ENCODE results near the gene RAC3. TPM values are rescaled to one million over a fixed set of nuclear protein-coding genes. Genes with fewer than 3 reads are reported as not detected.

Gene RAC3
- total and polyA plus RNA-seq, 2 of the 8 experiments (the other 6 are each of a cell fraction or from before 2014, with no cell fraction given): 177 to 299 TPM

DNA sequence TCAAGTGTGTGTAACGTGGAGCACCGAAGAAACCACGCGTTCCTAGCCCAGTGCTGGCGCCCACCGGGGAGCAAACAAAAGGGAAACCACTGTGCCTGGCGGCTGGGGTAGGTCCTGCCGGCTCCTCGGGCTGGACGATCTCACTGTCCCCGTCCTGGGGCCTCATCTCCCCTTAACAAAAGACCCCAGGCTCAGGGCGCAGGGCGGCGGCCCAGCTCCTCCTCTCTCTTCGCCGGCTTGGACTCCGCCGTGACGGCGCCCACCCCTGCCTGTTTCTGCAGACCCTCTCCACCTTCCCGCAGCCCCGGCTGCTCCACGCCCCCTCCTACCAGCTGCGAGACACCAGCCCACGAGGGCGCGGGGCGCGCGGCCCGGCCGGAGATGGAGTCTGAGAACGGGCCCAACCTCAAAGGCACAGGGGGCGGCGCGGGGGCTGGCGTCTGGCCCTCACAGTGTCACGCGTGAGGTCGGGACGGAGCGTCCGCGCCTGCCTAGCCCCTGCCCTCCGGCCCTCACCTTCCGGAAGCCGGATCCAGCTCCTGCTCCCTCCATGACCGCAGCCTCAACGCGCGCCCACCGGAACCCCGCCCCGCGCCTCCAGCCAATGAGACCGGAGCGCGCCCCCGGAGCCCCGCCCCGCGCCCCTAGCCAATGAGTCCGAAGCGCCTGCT is 9.0 kb upstream of the RAC3 start, which contains the start of gene CENPX:
CENPX (minus strand) TSS at position 569 of the 671 bp plus-strand sequence; CDS start at position 552, 17 bp downstream.
- Histone ChIP-seq H4K5ac (ENCODE audit: insufficient read length, low read depth, low read length) (peak within 1 kb of the TSS; percentile 52), H2BK15ac (ENCODE audit: low read length) (peak within 1 kb of the TSS; percentile 29; the same call in 1 of the 2 replicates), H3K27ac (ENCODE audit: low read depth, low read length) (peak within 1 kb of the TSS; percentile 46; the same call in 1 of the 2 replicates), H2BK20ac (ENCODE audit: low read length) (no peak within 1 kb of the TSS), H4K91ac (replicated peaks; ENCODE audit: insufficient read length, low read length) (peak within 1 kb of the TSS; percentile 44), H3K4me2 (ENCODE audit: insufficient read depth in 1 of 2, low read depth in 2 of 2, low read length in 2 of 2) (peak within 1 kb of the TSS; percentile 87 to 96), H3K9me3 (ENCODE audit: insufficient read depth in 2 of 2, low read depth in 1 of 2, low read length in 1 of 2) (no peaks in the 10 kb centered on the region), H4K8ac (ENCODE audit: extremely low read depth, insufficient read depth, low read length) (peak within 1 kb of the TSS; percentile 69), H4K20me1 (replicated peaks in 1 of 2; ENCODE audit: control insufficient read depth in 1 of 2, insufficient read depth in 2 of 2, low read length in 2 of 2) (peaks cover 7 to 13% of the 10 kb centered on the region in 2 experiments), H3K79me2 (ENCODE audit: control insufficient read depth in 1 of 2, insufficient read depth in 2 of 2, low read length in 2 of 2) (peaks cover 0 to 12% of the 10 kb centered on the region in 2 experiments; a peak in 1 of 4 replicates), H3K23ac (ENCODE audit: insufficient read length) (no peak within 1 kb of the TSS), H2BK120ac (replicated peaks; ENCODE audit: low read depth, low read length) (no peak within 1 kb of the TSS), H3K23me2 (ENCODE audit: low read depth, low read length) (peaks cover 12% of the 10 kb centered on the region), H3K4ac (replicated peaks; ENCODE audit: insufficient read length, low read depth, low read length) (peak within 1 kb of the TSS; percentile 21), H2AK5ac (ENCODE audit: low read depth, low read length) (no peak within 1 kb of the TSS; the same call in 1 of the 2 replicates), H3K36me3 (ENCODE audit: control insufficient read depth in 2 of 4, insufficient read depth in 4 of 4, low read length in 3 of 4) (no peaks in the 10 kb centered on the region), H3K4me3 (ENCODE audit: extremely low read depth in 1 of 4, insufficient read depth in 2 of 4, low read depth in 3 of 4, low read length in 4 of 4) (peak within 1 kb of the TSS; percentile 83 to 93 (median 86)), H3K56ac (replicated peaks; ENCODE audit: insufficient read length, low read depth, low read length) (peak within 1 kb of the TSS; percentile 84), H3K9ac (replicated peaks in 1 of 4; ENCODE audit: extremely low read depth in 1 of 4, low read depth in 3 of 4, low read length in 3 of 4) (peak within 1 kb of the TSS; percentile 76 to 80 (median 80)), H2BK12ac (ENCODE audit: low read depth, low read length) (no peak within 1 kb of the TSS), H3K14ac (ENCODE audit: insufficient read length) (no peak within 1 kb of the TSS), H3K79me1 (ENCODE audit: low read depth, low read length) (peaks cover 4% of the 10 kb centered on the region; the same call in 1 of the 2 replicates), H3K27me3 (replicated peaks in 1 of 4; ENCODE audit: control insufficient read depth in 3 of 4, extremely low read depth in 1 of 4, insufficient read depth in 3 of 4, low read length in 3 of 4) (no peaks in the 10 kb centered on the region), H3K18ac (ENCODE audit: extremely low read depth, low read length) (peak within 1 kb of the TSS; percentile 71), H2AFZ (ENCODE audit: low read length) (no peak within 1 kb of the TSS; the same call in 1 of the 2 replicates), H2BK5ac (ENCODE audit: low read depth, low read length) (peak within 1 kb of the TSS; percentile 83; the same call in 1 of the 2 replicates), H3K4me1 (replicated peaks in 1 of 4; ENCODE audit: control insufficient read depth in 3 of 4, insufficient read depth in 4 of 4, low read length in 3 of 4) (peaks cover 0 to 14% (median 8%) of the 10 kb centered on the region in 4 experiments; a peak in 5 of 7 replicates)
- FAIRE-seq: no peak
- WGBS, 2 experiments (ENCODE audit: extremely low coverage in 1 of 2, insufficient coverage in 1 of 2, insufficient read length in 1 of 2, insufficient replicate concordance in 2 of 2, low coverage in 1 of 2, low lambda C conversion rate in 2 of 2, missing lambda C conversion rate in 1 of 2): 2% methylated on average over 46 of the region's 64 CpGs; no CpG with 5 or more reads in 1 of the 2 experiments
- ChIA-PET POLR2A (ENCODE audit: partially characterized antibody) (interaction anchor here (0.6 to 4.3 kb wide), 22 partner anchors 9 to 182 kb away, joined by 3 to 22 read pairs (median 3); partner anchors contain the start of genes ASPSCR1, DCXR, FASN and RAC3), CTCF (ENCODE audit: partially characterized antibody) (interaction anchor here (0.6 to 3.0 kb wide), 13 partner anchors 9 to 116 kb away, joined by 3 to 13 read pairs (median 4); partner anchors contain the start of genes MAFG and RAC3)
- no peak for DNase-seq (ENCODE audit: low read depth in 1 of 2, low spot score in 2 of 2)
- TF ChIP-seq PHF8 (conservative IDR thresholded peaks at IDR 0.05; ENCODE audit: low read depth, low read length): peak; percentile 67; the same call in 1 of the 2 replicates
- peak; percentile 66 for TF ChIP-seq TAF1 (IDR thresholded peaks at IDR 0.05; ENCODE audit: low read depth, low read length)
- 0 out of 4 replicates have a peak, but pooled peaks of 1 of the 2 experiments have one; percentile 19 for TF ChIP-seq SIN3A (conservative IDR thresholded peaks at IDR 0.05 in 1 of 2, IDR thresholded peaks at IDR 0.05 in 1 of 2; ENCODE audit: low read depth in 1 of 2, low read length in 2 of 2)
- TF ChIP-seq HDAC2 (IDR thresholded peaks at IDR 0.05; ENCODE audit: borderline replicate concordance in 1 of 2, low read depth in 2 of 2, low read length in 2 of 2): 0 out of 4 replicates have a peak, but pooled peaks of 1 of the 2 experiments have one; percentile 43
- peak; percentile 75 for TF ChIP-seq KDM4A (IDR thresholded peaks at IDR 0.05; ENCODE audit: low read depth, low read length, severe bottlenecking)
- TF ChIP-seq POLR2A (IDR thresholded peaks at IDR 0.05; ENCODE audit: control extremely low read depth in 1 of 2, low read depth in 2 of 2, low read length in 2 of 2): peak in 1 of 2 experiments; percentile 35; a peak in 1 of 3 replicates
- peak; percentile 52; the same call in 1 of the 2 replicates for TF ChIP-seq POLR2AphosphoS5 (IDR thresholded peaks at IDR 0.05; ENCODE audit: low read depth, low read length)
- TF ChIP-seq RAD21 (IDR thresholded peaks at IDR 0.05 in 1 of 2, conservative IDR thresholded peaks at IDR 0.05 in 1 of 2; ENCODE audit: low read depth in 2 of 2, low read length in 2 of 2): no peak
- TF ChIP-seq, protein P1, sequence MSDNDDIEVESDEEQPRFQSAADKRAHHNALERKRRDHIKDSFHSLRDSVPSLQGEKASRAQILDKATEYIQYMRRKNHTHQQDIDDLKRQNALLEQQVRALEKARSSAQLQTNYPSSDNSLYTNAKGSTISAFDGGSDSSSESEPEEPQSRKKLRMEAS (IDR thresholded peaks at IDR 0.05): peak; percentile 8; the same call in 1 of the 2 replicates
- TF ChIP-seq TBP (IDR thresholded peaks at IDR 0.05; ENCODE audit: low read depth, low read length): peak; percentile 34; the same call in 1 of the 2 replicates

Data from H1 (cell line).